Fibroblast of villous mesenchyme (primary cell): Measurements from ENCODE around the gene TOR4A. TPM values are rescaled to one million over a fixed set of nuclear protein-coding genes. Genes with fewer than 3 reads are reported as not detected.

ENCODE experiments used
- DNase-seq: peaks from one replicate; pipeline ENCODE4 v3.0.0-alpha.2; 2010; ENCODE audit warnings: low read depth
- H3K4me3 ChIP-seq: 2 replicates; pipeline ENCODE4 v1.5.1; 2011; ENCODE audit warnings: low read depth, mild to moderate bottlenecking, low read length
- total RNA-seq: library from RNA; depleted of rRNA; stranded (reverse); fragments of >200 nt; gene quantifications from 2 replicates; pipeline ENCODE4 v1.2.3, GENCODE V29; 2012
- TF ChIP-seq, protein P1 (sequence below): IDR thresholded peaks from 2 replicates; pipeline ENCODE4 v1.5.1; 2012; ENCODE audit warnings: low read depth, mild to moderate bottlenecking, low read length; ENCODE audit not compliant: insufficient read depth

Gene TOR4A
- total RNA-seq, 1 donor: 42.3 TPM

- TF ChIP-seq, protein P1, sequence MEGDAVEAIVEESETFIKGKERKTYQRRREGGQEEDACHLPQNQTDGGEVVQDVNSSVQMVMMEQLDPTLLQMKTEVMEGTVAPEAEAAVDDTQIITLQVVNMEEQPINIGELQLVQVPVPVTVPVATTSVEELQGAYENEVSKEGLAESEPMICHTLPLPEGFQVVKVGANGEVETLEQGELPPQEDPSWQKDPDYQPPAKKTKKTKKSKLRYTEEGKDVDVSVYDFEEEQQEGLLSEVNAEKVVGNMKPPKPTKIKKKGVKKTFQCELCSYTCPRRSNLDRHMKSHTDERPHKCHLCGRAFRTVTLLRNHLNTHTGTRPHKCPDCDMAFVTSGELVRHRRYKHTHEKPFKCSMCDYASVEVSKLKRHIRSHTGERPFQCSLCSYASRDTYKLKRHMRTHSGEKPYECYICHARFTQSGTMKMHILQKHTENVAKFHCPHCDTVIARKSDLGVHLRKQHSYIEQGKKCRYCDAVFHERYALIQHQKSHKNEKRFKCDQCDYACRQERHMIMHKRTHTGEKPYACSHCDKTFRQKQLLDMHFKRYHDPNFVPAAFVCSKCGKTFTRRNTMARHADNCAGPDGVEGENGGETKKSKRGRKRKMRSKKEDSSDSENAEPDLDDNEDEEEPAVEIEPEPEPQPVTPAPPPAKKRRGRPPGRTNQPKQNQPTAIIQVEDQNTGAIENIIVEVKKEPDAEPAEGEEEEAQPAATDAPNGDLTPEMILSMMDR: no peak
- H3K4me3 ChIP-seq: no peak overlapping the region
- no peak for DNase-seq
Observed at GRCh38 chr9:137245450-137246421, 31.8 kb upstream of the TOR4A start.

DNA sequence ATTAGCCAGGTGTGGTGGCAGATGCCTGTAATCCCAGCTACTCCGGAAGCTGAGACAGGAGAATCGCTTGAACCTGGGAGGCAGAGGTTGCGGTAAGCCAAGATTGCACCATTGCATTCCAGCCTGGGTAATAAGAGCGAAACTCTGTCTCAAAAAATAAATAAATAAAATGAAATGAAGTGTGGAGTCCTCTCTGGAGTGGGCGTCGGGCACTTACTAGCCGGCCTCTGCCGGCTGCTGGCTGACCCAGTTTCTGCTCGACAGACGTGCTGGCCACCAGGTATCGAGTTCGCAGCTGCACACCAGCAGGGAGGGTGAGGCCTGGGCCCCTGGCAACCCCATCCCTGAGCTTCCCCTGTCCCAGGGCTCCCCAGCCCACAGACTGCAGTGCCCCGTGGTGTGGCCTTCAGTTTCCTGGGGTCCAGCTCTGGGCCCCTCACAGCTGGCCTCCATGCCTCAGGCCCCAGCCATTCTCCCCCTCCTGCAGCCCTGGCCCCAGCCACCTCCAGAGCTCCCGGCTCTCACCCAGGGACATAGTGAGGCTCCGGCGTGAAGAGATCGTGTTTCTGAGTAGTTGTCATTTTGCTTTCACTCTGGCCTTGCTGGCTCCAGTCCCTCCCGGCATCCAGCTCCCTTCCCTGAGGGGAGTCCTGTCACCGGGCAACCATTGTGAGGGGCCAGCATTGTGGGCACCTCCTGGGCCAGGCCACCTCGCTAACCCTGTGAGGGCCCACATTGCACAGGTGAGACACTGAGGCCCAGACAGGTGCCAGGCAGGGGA lies 30.2 kb upstream of the TOR4A start:
- no peak overlapping the region for H3K4me3 ChIP-seq
- DNase-seq: no peak

DNA sequence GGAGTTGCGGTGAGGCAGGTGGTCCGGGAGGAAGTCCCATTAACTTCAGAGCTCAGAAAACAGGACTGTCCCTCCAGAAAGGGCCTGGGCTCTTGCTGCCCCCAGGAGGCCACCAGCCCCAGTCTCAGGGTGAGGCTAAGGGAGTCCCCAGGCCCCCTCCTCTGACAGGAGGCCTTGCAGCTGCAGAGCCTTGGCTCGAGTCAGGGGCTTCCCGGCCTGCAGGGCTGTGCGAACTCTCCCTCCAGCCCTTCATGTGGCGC lies 29.7 kb upstream of the TOR4A start:
- TF ChIP-seq, protein P1: no peak
- no peak for DNase-seq
- H3K4me3 ChIP-seq: no peak overlapping the region

More for the DNA sequence above, 30.2 kb upstream of the TOR4A start:
- TF ChIP-seq, protein P1: no peak

GRCh38 chr9:137250329-137251193 lies 27.0 kb upstream of the TOR4A start:
- DNase-seq: no peak
- H3K4me3 ChIP-seq: no peak overlapping the region
- TF ChIP-seq, protein P1: no peak

DNA sequence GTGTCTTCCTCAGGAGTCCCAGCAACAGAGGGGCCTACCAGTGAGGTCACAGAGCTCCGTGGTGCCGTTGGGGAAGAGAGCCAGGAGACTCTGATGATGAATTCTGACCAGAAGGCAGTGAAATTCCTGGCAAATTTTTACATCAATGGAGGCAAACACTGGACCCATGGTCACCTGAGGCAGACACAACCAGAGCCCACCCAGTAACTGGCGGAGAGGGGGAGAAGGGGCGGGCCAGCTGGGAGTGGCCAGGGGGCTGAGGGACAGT lies 26.4 kb upstream of the TOR4A start, which contains the start of gene STPG3:
Gene STPG3, plus strand, starts transcription at position 93 of the 268 bp plus-strand sequence. Its CDS starts 1 bp downstream, at position 94.
- TF ChIP-seq, protein P1: no peak
- no peak within 1 kb of the TSS for H3K4me3 ChIP-seq
- no peak for DNase-seq

DNA sequence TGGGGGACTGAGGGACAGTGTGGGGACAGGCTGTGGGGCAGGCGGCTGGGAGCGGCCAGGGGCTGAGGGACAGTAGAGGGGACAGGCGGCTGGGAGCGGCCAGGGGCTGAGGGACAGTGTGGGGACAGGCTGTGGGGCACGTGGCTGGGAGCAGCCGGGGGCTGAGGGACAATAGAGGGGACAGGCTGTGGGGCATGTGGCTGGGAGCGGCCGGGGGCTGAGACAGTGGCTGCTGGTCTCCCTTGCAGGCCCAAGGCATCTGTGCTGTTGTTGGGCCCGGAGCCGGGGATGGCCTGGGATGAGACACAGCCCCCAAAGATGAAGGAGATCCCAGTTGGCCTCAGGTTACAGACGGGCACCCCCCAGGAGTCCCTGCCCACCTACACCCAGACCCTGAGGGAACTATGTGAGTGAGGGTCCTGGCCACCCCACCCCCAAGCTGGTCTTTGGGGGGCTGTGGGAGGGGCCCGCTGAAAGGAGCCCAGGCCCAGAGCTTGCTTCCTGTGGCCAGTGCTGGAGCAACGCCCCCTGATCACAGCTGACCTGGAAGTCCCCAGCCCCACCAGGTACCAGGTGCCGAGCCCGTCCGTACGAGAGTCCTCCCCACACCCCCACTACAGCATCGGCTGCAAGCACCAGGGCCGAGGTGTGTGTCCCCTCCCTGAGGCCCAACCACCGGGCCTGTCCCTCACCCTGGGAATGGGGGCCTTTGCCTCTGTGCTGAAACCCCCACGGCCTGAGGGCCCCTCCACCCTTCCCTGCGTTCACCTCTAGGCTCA lies 25.8 kb upstream of the TOR4A start:
- H3K4me3 ChIP-seq: no peak overlapping the region
- DNase-seq: no peak
- TF ChIP-seq, protein P1: no peak
